OCI-LY3 (cell line): Measurements from ENCODE around the gene RASGRP3.

Source experiments
- H2AFZ ChIP-seq: fragments of 200-600, 300-600 bp; shearing (Covaris generic); 2 replicates; pipeline ENCODE4 v1.6.0; 2014; ENCODE audit warnings: antibody characterized with exemption, low read depth, low read length
- H3K27ac ChIP-seq: fragments of 200-600, 300-600 bp; sonication (generic); 2 replicates; pipeline ENCODE4 v1.5.1; 2014; ENCODE audit warnings: mild to moderate bottlenecking, low read length, moderate library complexity, mixed read lengths
- H3K27me3 ChIP-seq: fragments of 200-600, 300-600 bp; sonication (generic); 2 replicates; pipeline ENCODE4 v1.6.1; 2014; ENCODE audit warnings: low read depth, low read length, mixed read lengths
- H3K36me3 ChIP-seq: fragments of 200-600, 300-600 bp; sonication (generic); replicated peaks from 2 replicates; pipeline ENCODE3; 2014; ENCODE audit warnings: low read depth, low read length, mixed read lengths
- H3K4me1 ChIP-seq: fragments of 300-600, 200-600 bp; sonication (generic); 2 replicates; pipeline ENCODE4 v1.6.1; 2014; ENCODE audit warnings: low read length, mixed read lengths
- H3K4me2 ChIP-seq: fragments of 200-600, 300-600 bp; sonication (generic); 2 replicates; pipeline ENCODE4 v1.6.1; 2014; ENCODE audit warnings: low read length, mixed read lengths
- H3K4me3 ChIP-seq: fragments of 300-600, 200-600 bp; sonication (generic); 2 replicates; pipeline ENCODE4 v1.5.1; 2014; ENCODE audit warnings: antibody characterized with exemption, mild to moderate bottlenecking, low read length, moderate library complexity
- H3K79me2 ChIP-seq: fragments of 300-600, 200-600 bp; shearing (Covaris generic); 2 replicates; pipeline ENCODE4 v1.6.1; 2014; ENCODE audit warnings: mild to moderate bottlenecking, low read length, mixed read lengths
- H3K9ac ChIP-seq: fragments of 300-600, 200-600 bp; shearing (Covaris generic); 2 replicates; pipeline ENCODE4 v1.6.0; 2014; ENCODE audit warnings: mild to moderate bottlenecking, low read length, moderate library complexity
- H3K9me3 ChIP-seq: fragments of 200-600, 300-600 bp; shearing (Covaris generic); 2 replicates; pipeline ENCODE4 v1.6.1; 2014; ENCODE audit warnings: low read length, mixed read lengths; ENCODE audit not compliant: insufficient read depth
- H4K20me1 ChIP-seq: fragments of 200-600, 300-600 bp; sonication (generic); 2 replicates; pipeline ENCODE4 v1.6.1; 2016; ENCODE audit warnings: low read length, mixed read lengths; ENCODE audit not compliant: insufficient read depth
- CTCF ChIP-seq: fragments of 200-600, 300-600 bp; sonication (generic); IDR thresholded peaks from 2 replicates; pipeline ENCODE4 v1.5.1; 2014; ENCODE audit warnings: antibody characterized with exemption, low read length, low read depth
- EZH2phosphoT487 ChIP-seq: fragments of 200-600 bp; shearing (Covaris generic); IDR thresholded peaks from 2 replicates; pipeline ENCODE4 v1.6.1; 2018; ENCODE audit warnings: antibody characterized with exemption, mixed run types, low read depth

Gene RASGRP3

GRCh38 chr2:33432871-33433270 is 43.6 kb upstream of the RASGRP3 start:
- H2AFZ ChIP-seq: no peak overlapping the region
- H4K20me1 ChIP-seq: no peaks in the 10 kb centered on the region
- H3K27me3 ChIP-seq: no peaks in the 10 kb centered on the region
- no peak overlapping the region for H3K9ac ChIP-seq
- H3K27ac ChIP-seq: no peak overlapping the region
- no peak for TF ChIP-seq CTCF
- TF ChIP-seq EZH2phosphoT487: no peak
- no peaks in the 10 kb centered on the region for H3K4me1 ChIP-seq
- H3K36me3 ChIP-seq: no peaks in the 10 kb centered on the region
- no peaks in the 10 kb centered on the region for H3K79me2 ChIP-seq
- no peak overlapping the region for H3K4me2 ChIP-seq
- H3K9me3 ChIP-seq: no peaks in the 10 kb centered on the region
- H3K4me3 ChIP-seq: no peak overlapping the region

GRCh38 chr2:33433279-33434235 is 42.9 kb upstream of the RASGRP3 start:
- Histone ChIP-seq H3K4me2 (no peak overlapping the region), H3K4me3 (no peak overlapping the region), H3K36me3 (no peaks in the 10 kb centered on the region), H3K4me1 (no peaks in the 10 kb centered on the region), H3K79me2 (no peaks in the 10 kb centered on the region), H4K20me1 (no peaks in the 10 kb centered on the region), H3K27ac (no peak overlapping the region), H3K9ac (no peak overlapping the region), H3K27me3 (no peaks in the 10 kb centered on the region), H3K9me3 (no peaks in the 10 kb centered on the region), H2AFZ (no peak overlapping the region; the same call in 1 of the 2 replicates)
- no peak for TF ChIP-seq EZH2phosphoT487
- TF ChIP-seq CTCF: no peak

- no peak overlapping the region for H3K4me2 ChIP-seq
- no peaks in the 10 kb centered on the region for H3K36me3 ChIP-seq
- no peaks in the 10 kb centered on the region for H3K9me3 ChIP-seq
- no peak overlapping the region for H3K4me3 ChIP-seq
- TF ChIP-seq EZH2phosphoT487 (no peak), CTCF (no peak)
- no peaks in the 10 kb centered on the region for H4K20me1 ChIP-seq
- no peak overlapping the region for H3K27ac ChIP-seq
- no peaks in the 10 kb centered on the region for H3K27me3 ChIP-seq
- H2AFZ ChIP-seq: no peak overlapping the region
- no peak overlapping the region for H3K9ac ChIP-seq
- no peaks in the 10 kb centered on the region for H3K79me2 ChIP-seq
- H3K4me1 ChIP-seq: no peaks in the 10 kb centered on the region
These were observed 40.9 kb upstream of the RASGRP3 start for GRCh38 chr2:33435518-33435917.

GRCh38 chr2:33436083-33436482 is 40.4 kb upstream of the RASGRP3 start:
- no peak overlapping the region for H3K27ac ChIP-seq
- no peaks in the 10 kb centered on the region for H3K79me2 ChIP-seq
- no peak overlapping the region for H3K9ac ChIP-seq
- no peaks in the 10 kb centered on the region for H3K9me3 ChIP-seq
- H3K36me3 ChIP-seq: no peaks in the 10 kb centered on the region
- no peak overlapping the region for H3K4me2 ChIP-seq
- H3K4me1 ChIP-seq: no peaks in the 10 kb centered on the region
- H3K27me3 ChIP-seq: no peaks in the 10 kb centered on the region
- no peaks in the 10 kb centered on the region for H4K20me1 ChIP-seq
- no peak overlapping the region for H3K4me3 ChIP-seq
- no peak overlapping the region for H2AFZ ChIP-seq
- TF ChIP-seq EZH2phosphoT487: no peak
- no peak for TF ChIP-seq CTCF
